Thymus (tissue), 14 donors: ENCODE measurements around the gene MED8. TPM values are rescaled to one million over a fixed set of nuclear protein-coding genes. Genes with fewer than 3 reads are reported as not detected.

Experiments used
- DNase-seq, 9 donors: peaks; one replicate each; pipeline ENCODE4 v3.0.0-alpha.2; 2013; ENCODE audit warnings: low spot score in 9 of 9, low read depth in 6 of 9, missing footprints in 1 of 9
- H3K27ac ChIP-seq, 2 donors: one replicate each; pipeline ENCODE4 v1.5.1; 2013; ENCODE audit warnings: control low read depth in 1 of 2, low read depth in 1 of 2, low read length in 1 of 2, mild to moderate bottlenecking in 1 of 2, moderate library complexity in 1 of 2
- H3K27me3 ChIP-seq, 2 donors: one replicate each; pipeline ENCODE4 v1.5.1; 2013; ENCODE audit warnings: low read length in 1 of 2; ENCODE audit not compliant: control insufficient read depth in 2 of 2, insufficient read depth in 1 of 2
- H3K36me3 ChIP-seq, 2 donors: one replicate each; pipeline ENCODE4 v1.5.1; 2013; ENCODE audit warnings: low read length in 1 of 2, mild to moderate bottlenecking in 1 of 2, moderate library complexity in 1 of 2; ENCODE audit not compliant: control insufficient read depth in 2 of 2, insufficient read depth in 2 of 2
- H3K4me1 ChIP-seq, 2 donors: one replicate each; pipeline ENCODE4 v1.5.1; 2013; ENCODE audit warnings: low read length in 2 of 2; ENCODE audit not compliant: control insufficient read depth in 2 of 2, insufficient read depth in 2 of 2
- H3K4me3 ChIP-seq, 2 donors: one replicate each; pipeline ENCODE4 v1.5.1; 2013; ENCODE audit warnings: low read length in 2 of 2, control low read depth in 1 of 2, mild to moderate bottlenecking in 1 of 2
- H3K9me3 ChIP-seq, 2 donors: one replicate each; pipeline ENCODE4 v1.5.1; 2013; ENCODE audit warnings: low read length in 1 of 2, mild to moderate bottlenecking in 1 of 2; ENCODE audit not compliant: control insufficient read depth in 2 of 2, insufficient read depth in 1 of 2
- WGBS: extraction: QIAGEN DNeasy Blood & Tissue Kit; methylation state at CpG from one replicate; pipeline ENCODE4 v1.1.7; 2013; 5-methylcytosine and 5-hydroxymethylcytosine counted together
- long read RNA-seq, 10 donors: transcript quantifications; one replicate each; lab custom pipeline, GENCODE V29; 2026
- polyA plus RNA-seq: library from polyadenylated mRNA; stranded (reverse); fragments of 200-250 nt; gene quantifications from one replicate; pipeline ENCODE4 v1.2.3, GENCODE V29; 2013
- total RNA-seq: library from RNA; stranded (reverse); fragments of 120-200 nt; gene quantifications from one replicate; pipeline ENCODE4 v1.2.4, GENCODE V29; 2013
- donor health status: healthy.

The MED8 gene, protein sequence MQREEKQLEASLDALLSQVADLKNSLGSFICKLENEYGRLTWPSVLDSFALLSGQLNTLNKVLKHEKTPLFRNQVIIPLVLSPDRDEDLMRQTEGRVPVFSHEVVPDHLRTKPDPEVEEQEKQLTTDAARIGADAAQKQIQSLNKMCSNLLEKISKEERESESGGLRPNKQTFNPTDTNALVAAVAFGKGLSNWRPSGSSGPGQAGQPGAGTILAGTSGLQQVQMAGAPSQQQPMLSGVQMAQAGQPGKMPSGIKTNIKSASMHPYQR
- total RNA-seq: 25.2 TPM
- 32.3 TPM for polyA plus RNA-seq
- long read RNA-seq, donor 1: 0 reads
- long read RNA-seq, donor 2, transcript MED8-203 (7 exons, 1,924 nt): major isoform, 15 of 15 reads
- long read RNA-seq, donor 2, partial matches to known transcripts: 0 of 15 reads
- long read RNA-seq, donor 2, other reads (novel, unspliced or antisense): 0 of 15 reads
- long read RNA-seq, donor 3, transcript MED8-203 (7 exons, 1,924 nt): major isoform, 8 of 14 reads
- long read RNA-seq, donor 3, partial matches to known transcripts: 0 of 14 reads
- long read RNA-seq, donor 3, other reads (novel, unspliced or antisense): 5 of 14 reads
- long read RNA-seq, donor 4, partial matches to known transcripts: 6 of 7 reads
- long read RNA-seq, donor 4, other reads (novel, unspliced or antisense): 0 of 7 reads
- long read RNA-seq, donor 5, transcript MED8-203 (7 exons, 1,924 nt): major isoform, 7 of 26 reads
- long read RNA-seq, donor 5, partial matches to known transcripts: 10 of 26 reads
- long read RNA-seq, donor 5, other reads (novel, unspliced or antisense): 7 of 26 reads
- long read RNA-seq, donor 6, transcript MED8-203 (7 exons, 1,924 nt): major isoform, 9 of 14 reads
- long read RNA-seq, donor 6, partial matches to known transcripts: 0 of 14 reads
- long read RNA-seq, donor 6, other reads (novel, unspliced or antisense): 5 of 14 reads
- long read RNA-seq, donor 7, transcript MED8-203 (7 exons, 1,924 nt): major isoform, 5 of 5 reads
- long read RNA-seq, donor 7, partial matches to known transcripts: 0 of 5 reads
- long read RNA-seq, donor 7, other reads (novel, unspliced or antisense): 0 of 5 reads
- long read RNA-seq, donor 8, partial matches to known transcripts: 0 of 1 reads
- long read RNA-seq, donor 8, other reads (novel, unspliced or antisense): 0 of 1 reads
- long read RNA-seq, donor 9, partial matches to known transcripts: 5 of 14 reads
- long read RNA-seq, donor 9, other reads (novel, unspliced or antisense): 5 of 14 reads
- long read RNA-seq, donor 10, partial matches to known transcripts: 0 of 3 reads
- long read RNA-seq, donor 10, other reads (novel, unspliced or antisense): 0 of 3 reads

GRCh38 chr1:43389326-43390313 lies at the start of gene MED8, which contains the start of gene SZT2:
Gene MED8, minus strand, starts transcription at chr1:43389800. Its CDS starts 36 bp downstream, at chr1:43389764.
Gene SZT2, plus strand, starts transcription at chr1:43389899. Its CDS starts 70 bp downstream, at chr1:43389969.
- peaks cover 23% of the 10 kb centered on the region in 2 donors for H3K36me3 ChIP-seq
- peak; percentile 79 to 99 (median 89) for DNase-seq
- 1% methylated on average over 65 of the region's 65 CpGs for whole genome bisulfite sequencing
- H3K4me3 ChIP-seq: peak within 1 kb of the TSS; percentile 66 to 71
- no peaks in the 10 kb centered on the region for H3K27me3 ChIP-seq
- H3K4me1 ChIP-seq: peaks cover 11 to 14% of the 10 kb centered on the region in 2 donors
- peak within 1 kb of the TSS; percentile 63 to 74 for H3K27ac ChIP-seq
- no peaks in the 10 kb centered on the region for H3K9me3 ChIP-seq

- 97% methylated on average over 10 of the region's 10 CpGs for WGBS
- Histone ChIP-seq H3K9me3 (peaks cover 0 to 1% of the 10 kb centered on the region in 2 donors), H3K27ac (no peak overlapping the region), H3K4me3 (no peak overlapping the region), H3K4me1 (no peaks in the 10 kb centered on the region), H3K36me3 (peaks cover 83 to 86% of the 10 kb centered on the region in 2 donors), H3K27me3 (no peaks in the 10 kb centered on the region)
- DNase-seq: no peak
Observed at GRCh38 chr1:43438953-43439581, 49.5 kb upstream of the MED8 start.

GRCh38 chr1:43438576-43438952 lies 49.0 kb upstream of the MED8 start:
- DNase-seq: no peak
- Histone ChIP-seq H3K4me3 (no peak overlapping the region), H3K9me3 (peaks cover 0 to 1% of the 10 kb centered on the region in 2 donors), H3K36me3 (peaks cover 82 to 88% of the 10 kb centered on the region in 2 donors), H3K4me1 (no peaks in the 10 kb centered on the region), H3K27me3 (no peaks in the 10 kb centered on the region), H3K27ac (no peak overlapping the region)
- over 99% methylated on average over 8 of the region's 8 CpGs for WGBS

- 99% methylated on average over 3 of the region's 3 CpGs for WGBS
- DNase-seq: no peak
- Histone ChIP-seq H3K9me3 (peaks cover 0 to 1% of the 10 kb centered on the region in 2 donors), H3K36me3 (peaks cover 81 to 85% of the 10 kb centered on the region in 2 donors), H3K4me3 (no peak overlapping the region), H3K27ac (no peak overlapping the region), H3K4me1 (no peaks in the 10 kb centered on the region), H3K27me3 (no peaks in the 10 kb centered on the region)
Observed at GRCh38 chr1:43438006-43438405, 48.4 kb upstream of the MED8 start.

- Histone ChIP-seq H3K9me3 (peaks cover 0 to 1% of the 10 kb centered on the region in 2 donors), H3K36me3 (peaks cover 81 to 86% of the 10 kb centered on the region in 2 donors), H3K27ac (no peak overlapping the region), H3K27me3 (no peaks in the 10 kb centered on the region), H3K4me3 (no peak overlapping the region), H3K4me1 (no peaks in the 10 kb centered on the region)
- WGBS: 97% methylated on average over 20 of the region's 20 CpGs
- no peak for DNase-seq
Observed at GRCh38 chr1:43437031-43437973, 47.7 kb upstream of the MED8 start.

- Histone ChIP-seq H3K9me3 (peaks cover 0 to 1% of the 10 kb centered on the region in 2 donors), H3K4me1 (no peaks in the 10 kb centered on the region), H3K4me3 (no peak overlapping the region), H3K27ac (no peak overlapping the region), H3K27me3 (no peaks in the 10 kb centered on the region), H3K36me3 (peaks cover 81 to 87% of the 10 kb centered on the region in 2 donors)
- WGBS: 98% methylated on average over 3 of the region's 3 CpGs
- DNase-seq: no peak
Observed at GRCh38 chr1:43436371-43436770, 46.8 kb upstream of the MED8 start.
